NCI-H2227 (cell line): ENCODE measurements around the gene FAM114A1.
"Not testable (repeated sequence)": the region's sequence is repeated elsewhere in the genome, so short reads cannot be mapped to it uniquely, and the experiment has no call there.

Source experiments
- DNase-seq: peaks from one replicate; lab custom pipeline; 2025; ENCODE audit not compliant: unreplicated experiment; lab: John Stamatoyannopoulos, UW

FAM114A1 gene

DNA sequence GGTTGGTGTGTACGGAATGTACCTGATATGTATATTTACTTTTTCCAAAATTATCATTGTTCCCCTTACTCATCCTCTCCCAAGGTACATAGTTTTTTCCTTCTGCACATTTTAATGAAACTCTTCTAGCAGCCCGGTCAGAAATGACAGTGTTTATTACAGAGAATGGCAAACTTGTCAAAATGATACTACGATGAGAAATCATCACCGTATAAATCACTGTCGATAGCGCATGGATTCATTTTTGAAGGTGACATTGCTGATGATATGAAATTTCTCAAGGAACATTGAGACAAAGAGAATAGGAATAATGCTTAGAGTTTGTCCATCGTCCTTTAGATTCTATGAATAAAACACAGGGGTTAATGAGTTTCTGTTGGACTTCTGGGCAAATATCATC lies 30.6 kb downstream of the FAM114A1 start:
- DNase-seq, result no peak

DNA sequence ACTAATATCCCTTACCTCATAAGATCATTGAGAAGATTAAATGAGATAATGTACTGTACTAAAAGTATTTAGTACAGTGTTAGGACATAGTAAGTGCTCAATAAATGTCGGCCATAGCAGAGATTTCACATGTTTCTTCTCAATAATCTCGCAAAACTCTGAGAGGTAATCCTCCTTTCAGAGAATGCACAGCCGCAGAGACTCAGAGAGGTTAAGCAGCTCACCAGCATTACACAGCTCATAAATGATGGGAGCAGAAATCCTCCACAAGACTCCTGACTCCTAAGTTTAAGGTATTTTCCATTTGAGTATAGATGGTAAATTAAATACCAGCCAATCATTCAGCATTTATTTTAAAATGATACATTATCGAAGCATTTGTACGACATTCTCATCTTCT lies 34.6 kb downstream of the FAM114A1 start:
- no peak for DNase-seq

- peak; percentile 43 for DNase-seq
These were observed 35.1 kb downstream of the FAM114A1 start for GRCh38 chr4:38902695-38903094.

DNA sequence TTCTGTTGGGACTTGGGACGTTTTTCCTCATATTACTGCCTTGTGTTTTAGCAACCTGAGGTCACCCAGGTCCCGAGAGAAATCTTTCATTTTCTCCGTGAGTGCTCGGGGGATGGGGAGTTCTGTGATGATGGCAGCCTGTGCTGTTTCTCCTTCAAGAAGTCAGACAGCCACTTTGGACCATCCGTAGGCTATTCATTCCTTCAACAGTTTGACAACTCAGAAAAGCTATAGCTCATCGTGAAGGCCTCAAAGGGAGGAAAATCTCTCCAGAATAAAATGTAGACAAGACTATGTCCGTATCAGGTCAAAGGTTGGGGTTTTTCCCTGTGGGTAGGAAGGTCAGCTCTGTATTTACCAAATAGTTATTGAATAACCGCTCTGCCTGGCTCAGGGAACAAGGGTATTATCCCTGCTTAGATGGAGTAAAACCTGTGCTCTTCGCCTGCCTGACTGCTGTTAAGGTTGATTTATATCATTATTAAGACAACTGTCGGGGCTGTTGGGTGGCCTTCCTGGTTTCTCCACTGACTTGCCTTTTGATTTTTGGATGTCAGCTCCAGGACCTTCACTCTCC lies 36.6 kb downstream of the FAM114A1 start:
- DNase-seq, result no peak

- DNase-seq, result no peak
These were observed 37.1 kb downstream of the FAM114A1 start for GRCh38 chr4:38904682-38905081.

- DNase-seq, result no peak
These were observed 38.2 kb downstream of the FAM114A1 start for GRCh38 chr4:38905652-38906385.

DNA sequence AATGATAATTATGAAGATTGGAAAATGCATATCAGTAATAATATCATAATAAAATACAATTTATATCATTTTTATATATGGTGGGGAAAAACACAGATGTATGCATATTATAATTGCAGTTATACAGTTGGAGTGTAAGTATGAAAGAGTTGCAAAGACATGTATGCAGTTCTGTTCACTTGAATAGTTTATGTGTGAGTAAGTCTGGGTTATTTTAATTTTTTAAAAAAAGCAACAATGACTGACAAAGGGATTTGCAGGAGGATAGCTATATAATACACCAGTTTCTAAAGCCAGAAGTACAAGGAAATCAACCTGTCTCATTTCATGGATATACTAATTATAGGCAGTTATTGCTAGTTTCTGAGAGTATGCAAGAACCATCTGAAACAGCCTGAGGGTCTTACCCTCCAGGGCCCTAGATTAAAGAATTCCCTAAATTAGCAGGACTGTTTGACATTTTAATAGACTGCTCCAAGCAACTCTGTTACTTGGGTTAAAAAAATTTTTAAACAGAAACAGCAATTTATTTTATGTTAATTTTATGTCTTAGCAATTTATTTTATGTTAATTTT lies 40.2 kb downstream of the FAM114A1 start:
- no peak for DNase-seq

DNA sequence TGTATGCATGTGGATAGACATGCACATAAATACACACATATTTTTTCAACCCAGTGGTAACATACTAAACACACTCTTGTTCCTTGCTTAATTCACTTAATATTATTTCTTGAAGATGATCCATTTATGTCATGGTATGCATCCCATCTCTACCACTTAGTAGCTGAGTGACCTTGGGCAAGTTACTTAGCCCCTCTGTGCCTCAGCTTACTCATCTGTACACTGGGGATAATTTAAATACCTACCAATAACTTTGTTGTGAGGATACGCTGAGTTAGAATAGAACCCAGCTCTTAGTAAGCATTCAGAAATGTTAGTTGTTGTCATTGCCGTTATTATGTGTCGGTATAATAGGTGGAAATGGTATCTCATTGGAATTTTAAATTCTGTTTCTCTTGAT lies 41.4 kb downstream of the FAM114A1 start:
- DNase-seq, result no peak

- DNase-seq, result peak; percentile 49
These were observed 43.7 kb downstream of the FAM114A1 start for GRCh38 chr4:38911257-38911656.

DNA sequence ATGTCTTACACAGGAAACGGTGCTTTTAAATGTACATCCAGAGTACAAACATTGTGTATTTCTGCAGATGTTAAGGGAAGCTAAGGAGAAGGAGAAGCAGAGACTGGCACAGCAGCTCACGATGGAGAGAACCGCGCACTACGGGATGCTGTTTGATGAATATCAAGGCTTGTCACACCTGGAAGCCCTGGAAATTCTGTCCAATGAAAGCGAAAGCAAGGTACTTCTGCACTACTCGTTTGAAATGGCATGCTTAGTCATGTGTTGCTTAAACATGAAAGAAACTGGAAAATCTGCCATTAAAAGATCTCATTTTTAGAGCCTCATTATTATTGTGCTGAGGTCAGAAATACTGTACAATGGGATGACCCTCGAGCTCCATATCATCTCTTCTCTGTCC lies 47.2 kb downstream of the FAM114A1 start:
- DNase-seq, result no peak

- DNase-seq, result not testable (repeated sequence)
These were observed 48.7 kb downstream of the FAM114A1 start for GRCh38 chr4:38916267-38916666.

- no peak for DNase-seq
These were observed 49.9 kb downstream of the FAM114A1 start for GRCh38 chr4:38917481-38918025.

DNA sequence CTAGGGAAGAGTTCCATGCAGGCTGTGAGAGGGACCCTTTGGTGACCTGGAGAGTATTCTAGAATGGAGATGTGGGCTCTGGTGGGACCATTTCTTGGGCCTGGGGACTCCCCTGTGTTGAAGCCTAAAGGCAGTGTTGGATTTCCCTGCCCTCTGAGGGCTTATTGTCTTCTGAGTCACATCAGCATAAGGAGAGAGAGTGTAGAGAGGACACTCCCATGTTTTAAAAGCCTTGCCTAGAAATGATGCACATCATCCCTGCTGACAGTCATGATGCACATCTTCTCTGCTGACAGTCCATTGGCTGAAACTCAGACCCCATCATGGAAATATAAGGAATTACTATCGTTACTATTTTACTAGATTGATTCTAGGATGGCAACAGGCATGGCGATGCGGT lies 51.9 kb downstream of the FAM114A1 start:
- no peak for DNase-seq

DNA sequence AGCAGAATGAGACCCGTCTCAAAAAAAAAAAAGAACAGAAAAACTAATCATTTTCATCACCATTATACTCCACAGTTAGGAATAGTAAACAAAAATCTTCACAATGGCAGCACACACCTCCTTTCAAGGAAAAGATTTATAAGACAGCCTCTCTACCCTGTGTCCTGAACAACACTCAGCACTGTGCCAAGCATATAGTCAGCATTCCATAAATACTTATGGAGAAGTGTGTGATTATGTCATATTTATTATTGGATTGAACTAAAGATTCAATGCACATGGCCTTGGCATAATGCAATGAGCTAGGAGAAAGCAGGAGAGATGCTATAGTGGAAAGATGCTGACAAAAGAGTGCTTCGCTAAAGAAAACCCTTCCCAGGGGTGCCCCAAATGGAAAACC lies 52.6 kb downstream of the FAM114A1 start:
- DNase-seq, result no peak

GRCh38 chr4:38920677-38921076 lies 53.1 kb downstream of the FAM114A1 start:
- no peak for DNase-seq

- DNase-seq, result no peak
These were observed 53.5 kb downstream of the FAM114A1 start for GRCh38 chr4:38921151-38921550.

GRCh38 chr4:38923746-38924145 lies 56.1 kb downstream of the FAM114A1 start:
- no peak for DNase-seq

- DNase-seq, result no peak
These were observed 56.7 kb downstream of the FAM114A1 start for GRCh38 chr4:38924353-38924752.

DNA sequence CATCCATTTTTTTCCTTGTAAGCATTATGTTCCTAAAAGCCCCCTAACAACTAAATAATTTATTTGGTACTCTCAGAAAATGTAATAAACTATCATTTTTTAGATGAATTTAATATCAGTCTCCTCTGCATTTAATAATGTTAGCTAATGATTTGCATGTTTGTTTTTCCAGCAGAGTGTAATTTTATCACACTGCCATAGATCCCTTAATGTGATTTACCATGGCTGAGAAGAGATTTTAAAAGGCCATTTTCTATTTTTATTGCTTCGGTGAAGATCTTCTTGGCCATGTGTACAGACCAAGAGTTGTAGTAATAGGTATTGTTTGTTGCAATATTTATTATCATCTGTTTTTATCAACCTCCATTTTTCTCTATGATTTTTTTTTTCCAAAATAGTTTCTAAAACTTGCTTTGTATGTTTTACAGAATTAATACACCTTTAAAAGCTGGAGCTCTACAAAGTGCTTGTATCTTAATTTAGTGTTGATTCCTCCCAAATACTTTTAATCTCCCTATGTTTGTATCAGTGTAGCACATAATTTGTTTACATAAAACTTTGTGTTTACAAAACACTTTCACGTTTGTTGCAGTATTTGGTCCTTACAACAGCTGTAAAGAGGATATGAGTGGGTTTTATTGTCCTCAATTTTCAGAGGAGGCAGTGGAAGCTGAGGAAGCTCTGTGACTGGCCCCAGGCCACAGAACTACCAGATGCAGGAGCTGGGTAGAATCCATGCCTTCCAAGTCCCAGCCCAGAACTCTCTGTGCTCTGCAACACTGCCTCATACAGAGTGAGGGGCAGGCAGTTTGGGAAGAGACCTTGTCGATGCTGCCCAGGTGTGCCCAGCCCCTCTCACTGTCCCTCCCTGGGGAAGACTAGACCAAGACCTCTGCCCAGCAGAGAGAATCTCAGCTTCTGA lies 58.1 kb downstream of the FAM114A1 start:
- DNase-seq, result no peak

DNA sequence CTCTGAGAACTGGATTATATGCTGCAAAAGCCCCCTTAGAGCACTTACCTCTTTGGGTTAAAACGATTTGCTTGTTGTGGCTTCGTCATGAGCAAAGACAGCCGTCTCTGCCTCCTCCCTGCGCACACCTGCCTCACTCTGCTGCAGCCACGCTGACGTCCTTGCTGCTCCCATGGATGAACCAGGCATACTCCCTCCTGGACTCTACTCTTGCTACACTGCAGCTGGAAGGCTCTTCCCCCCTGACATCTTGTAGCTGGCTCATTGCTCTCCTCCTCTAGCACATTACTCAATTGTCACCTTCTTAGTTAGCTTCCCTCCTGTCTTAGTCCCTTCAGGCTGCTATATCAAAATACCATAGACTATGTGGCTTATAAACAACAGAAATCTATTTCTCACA lies 59.3 kb downstream of the FAM114A1 start:
- no peak for DNase-seq

DNA sequence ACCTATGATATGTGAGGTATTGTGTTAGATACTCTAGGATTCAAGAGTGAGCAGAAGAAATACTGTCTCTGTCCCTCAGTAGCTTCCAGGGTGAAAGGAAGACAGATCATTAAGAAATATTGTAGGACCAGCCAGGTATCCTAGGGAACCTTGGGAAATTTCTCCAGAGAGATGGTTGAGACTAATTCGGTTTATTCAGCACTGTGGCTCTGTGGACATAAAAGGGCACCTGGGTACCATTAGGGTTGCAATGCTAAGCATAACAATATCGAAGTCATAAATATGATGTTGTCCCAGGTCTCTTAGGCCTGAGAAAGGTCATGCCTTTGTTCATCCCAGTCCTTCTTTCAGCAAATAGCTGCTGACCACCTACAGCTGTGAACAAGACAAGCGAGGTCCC lies 61.0 kb downstream of the FAM114A1 start:
- DNase-seq, result no peak
